GM18508 (cell line): ENCODE results near the gene TLE3.

Experiments
- ATAC-seq: cut with Tn5 transposase; IDR thresholded peaks from one replicate; pipeline ENCODE4 v1.9.1; 2021; ENCODE audit warnings: moderate number of reproducible peaks; ENCODE audit not compliant: insufficient read depth, unreplicated experiment

The TLE3 gene

GRCh38 chr15:70053001-70053715, 44.6 kb downstream of the TLE3 start:
- ATAC-seq: no peak

GRCh38 chr15:70051948-70052633, 45.6 kb downstream of the TLE3 start:
- no peak for ATAC-seq

- ATAC-seq: no peak
These were observed 46.7 kb downstream of the TLE3 start for GRCh38 chr15:70050970-70051369.

GRCh38 chr15:70050441-70050840, 47.3 kb downstream of the TLE3 start:
- ATAC-seq: no peak

- ATAC-seq: no peak
These were observed 47.9 kb downstream of the TLE3 start for GRCh38 chr15:70049701-70050301.

- no peak for ATAC-seq
These were observed 48.9 kb downstream of the TLE3 start for GRCh38 chr15:70048578-70049514.

- ATAC-seq: no peak
These were observed 49.5 kb downstream of the TLE3 start for GRCh38 chr15:70048198-70048565.

GRCh38 chr15:70047386-70048197, 50.1 kb downstream of the TLE3 start:
- ATAC-seq: no peak

GRCh38 chr15:70046679-70047369, 50.9 kb downstream of the TLE3 start:
- no peak for ATAC-seq

- ATAC-seq: no peak
These were observed 52.7 kb downstream of the TLE3 start for GRCh38 chr15:70045045-70045444.

- no peak for ATAC-seq
These were observed 53.5 kb downstream of the TLE3 start for GRCh38 chr15:70044168-70044567.

- no peak for ATAC-seq
These were observed 54.1 kb downstream of the TLE3 start for GRCh38 chr15:70043590-70043989.

GRCh38 chr15:70042553-70043214, 55.0 kb downstream of the TLE3 start:
- ATAC-seq: no peak

GRCh38 chr15:70039917-70040316, 57.8 kb downstream of the TLE3 start:
- ATAC-seq: no peak

GRCh38 chr15:70038730-70039392, 58.9 kb downstream of the TLE3 start:
- ATAC-seq: no peak

GRCh38 chr15:70037292-70037640, 60.5 kb downstream of the TLE3 start:
- no peak for ATAC-seq

- ATAC-seq: no peak
These were observed 61.0 kb downstream of the TLE3 start for GRCh38 chr15:70036585-70037291.

- no peak for ATAC-seq
These were observed 62.0 kb downstream of the TLE3 start for GRCh38 chr15:70035719-70036077.
